Neural cell (in vitro differentiated cells): ENCODE measurements around the gene SLC36A2.
A peak's percentile ranks its signal among the peaks of the same experiment; 100 is the strongest.

Experiments
- CTCF ChIP-seq: fragments of 450-650 bp; IDR thresholded peaks from 2 replicates; pipeline ENCODE4 v1.5.1; 2014; ENCODE audit warnings: antibody characterized with exemption, mild to moderate bottlenecking, moderate library complexity; ENCODE audit not compliant: poor library complexity, severe bottlenecking
- EP300 ChIP-seq: fragments of 450-650 bp; conservative IDR thresholded peaks from 2 replicates; pipeline ENCODE4 v1.6.1; 2014; ENCODE audit warnings: antibody characterized with exemption, mild to moderate bottlenecking, moderate library complexity; ENCODE audit not compliant: poor library complexity, severe bottlenecking
- EZH2 ChIP-seq: fragments of 200-600, 300-800 bp; shearing (Covaris generic), sonication (generic); IDR thresholded peaks from 2 replicates; pipeline ENCODE4 v1.6.1; 2014; ENCODE audit warnings: antibody characterized with exemption, low read length, borderline replicate concordance, mild to moderate bottlenecking; ENCODE audit not compliant: insufficient read depth, poor library complexity, severe bottlenecking
- MXI1 ChIP-seq: fragments of 450-650 bp; conservative IDR thresholded peaks from 2 replicates; pipeline ENCODE4 v1.6.1; 2014; ENCODE audit warnings: antibody characterized with exemption, mild to moderate bottlenecking; ENCODE audit not compliant: poor library complexity, severe bottlenecking
- POLR2AphosphoS5 ChIP-seq: IDR thresholded peaks from 2 replicates; pipeline ENCODE4 v1.6.1; 2012
- RAD21 ChIP-seq: fragments of 450-650 bp; conservative IDR thresholded peaks from 2 replicates; pipeline ENCODE4 v1.6.1; 2014; ENCODE audit warnings: antibody characterized with exemption, mild to moderate bottlenecking, moderate library complexity
- TAF1 ChIP-seq: IDR thresholded peaks from 2 replicates; pipeline ENCODE4 v1.6.1; 2012; ENCODE audit warnings: low read depth
- TF ChIP-seq, protein P1 (sequence below): IDR thresholded peaks from 2 replicates; pipeline ENCODE4 v1.6.1; 2012; ENCODE audit warnings: borderline replicate concordance

GRCh38 chr5:151315998-151316597 is 31.3 kb downstream of the SLC36A2 start:
- TF ChIP-seq CTCF (peak; percentile 57), POLR2AphosphoS5 (no peak), EZH2 (no peak), RAD21 (peak; percentile 47), EP300 (no peak), MXI1 (no peak), TAF1 (no peak)
- TF ChIP-seq, protein P1, sequence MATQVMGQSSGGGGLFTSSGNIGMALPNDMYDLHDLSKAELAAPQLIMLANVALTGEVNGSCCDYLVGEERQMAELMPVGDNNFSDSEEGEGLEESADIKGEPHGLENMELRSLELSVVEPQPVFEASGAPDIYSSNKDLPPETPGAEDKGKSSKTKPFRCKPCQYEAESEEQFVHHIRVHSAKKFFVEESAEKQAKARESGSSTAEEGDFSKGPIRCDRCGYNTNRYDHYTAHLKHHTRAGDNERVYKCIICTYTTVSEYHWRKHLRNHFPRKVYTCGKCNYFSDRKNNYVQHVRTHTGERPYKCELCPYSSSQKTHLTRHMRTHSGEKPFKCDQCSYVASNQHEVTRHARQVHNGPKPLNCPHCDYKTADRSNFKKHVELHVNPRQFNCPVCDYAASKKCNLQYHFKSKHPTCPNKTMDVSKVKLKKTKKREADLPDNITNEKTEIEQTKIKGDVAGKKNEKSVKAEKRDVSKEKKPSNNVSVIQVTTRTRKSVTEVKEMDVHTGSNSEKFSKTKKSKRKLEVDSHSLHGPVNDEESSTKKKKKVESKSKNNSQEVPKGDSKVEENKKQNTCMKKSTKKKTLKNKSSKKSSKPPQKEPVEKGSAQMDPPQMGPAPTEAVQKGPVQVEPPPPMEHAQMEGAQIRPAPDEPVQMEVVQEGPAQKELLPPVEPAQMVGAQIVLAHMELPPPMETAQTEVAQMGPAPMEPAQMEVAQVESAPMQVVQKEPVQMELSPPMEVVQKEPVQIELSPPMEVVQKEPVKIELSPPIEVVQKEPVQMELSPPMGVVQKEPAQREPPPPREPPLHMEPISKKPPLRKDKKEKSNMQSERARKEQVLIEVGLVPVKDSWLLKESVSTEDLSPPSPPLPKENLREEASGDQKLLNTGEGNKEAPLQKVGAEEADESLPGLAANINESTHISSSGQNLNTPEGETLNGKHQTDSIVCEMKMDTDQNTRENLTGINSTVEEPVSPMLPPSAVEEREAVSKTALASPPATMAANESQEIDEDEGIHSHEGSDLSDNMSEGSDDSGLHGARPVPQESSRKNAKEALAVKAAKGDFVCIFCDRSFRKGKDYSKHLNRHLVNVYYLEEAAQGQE, result no peak
